GM18907 (cell line): Measurements from ENCODE around the gene HCRT.
"Not testable (repeated sequence)": the region's sequence is repeated elsewhere in the genome, so short reads cannot be mapped to it uniquely, and the experiment has no call there.

Experiments
- ATAC-seq: cut with Tn5 transposase; IDR thresholded peaks from one replicate; pipeline ENCODE4 v1.9.1; 2021; ENCODE audit warnings: mild to moderate bottlenecking, moderate library complexity; ENCODE audit not compliant: unreplicated experiment

The HCRT gene, protein sequence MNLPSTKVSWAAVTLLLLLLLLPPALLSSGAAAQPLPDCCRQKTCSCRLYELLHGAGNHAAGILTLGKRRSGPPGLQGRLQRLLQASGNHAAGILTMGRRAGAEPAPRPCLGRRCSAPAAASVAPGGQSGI

DNA sequence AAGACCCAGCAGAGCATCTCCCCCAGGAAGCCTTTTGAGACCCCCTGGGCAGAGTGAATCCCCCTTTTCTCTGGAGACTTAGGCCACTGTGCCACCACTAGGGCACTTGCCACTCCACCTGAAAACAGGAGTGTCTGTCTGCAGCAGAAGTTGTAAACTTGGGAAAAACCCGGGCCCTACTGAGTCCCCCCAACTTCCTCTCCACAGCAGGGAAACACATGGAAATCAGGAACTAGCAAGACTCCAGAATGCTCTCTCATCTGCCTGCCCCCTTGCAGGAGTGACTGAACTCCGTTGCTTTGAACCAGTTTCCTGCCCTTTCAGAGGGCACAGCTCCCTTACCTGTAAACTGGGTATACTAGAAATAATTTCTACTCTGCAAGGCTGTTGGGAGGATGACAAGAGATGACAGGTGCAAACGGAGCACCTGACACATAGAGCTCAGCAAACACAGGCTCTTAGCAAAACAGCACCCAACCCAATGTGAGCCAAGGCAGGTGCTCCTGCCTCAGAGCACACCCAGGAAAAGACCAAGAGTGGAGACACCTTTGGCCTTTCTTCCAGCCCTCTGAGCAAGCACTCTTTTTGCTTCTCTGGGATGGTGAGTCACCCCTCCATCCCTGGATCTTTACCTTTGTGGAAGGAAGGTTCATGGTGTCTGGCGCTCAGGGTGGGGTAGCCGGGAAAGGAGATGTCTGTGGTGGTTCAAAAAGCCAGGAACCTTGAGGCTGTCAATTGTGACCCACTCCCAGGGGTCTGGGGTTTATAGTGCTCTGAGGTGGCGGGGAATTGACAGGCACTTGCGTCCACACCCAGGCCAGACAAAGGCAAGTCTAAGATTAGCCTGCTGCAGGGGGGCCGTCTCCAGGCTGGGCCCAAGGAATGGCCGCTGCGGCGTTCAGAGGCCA is at the start of gene HCRT:
TSS of gene HCRT (minus strand) at position 740 of the 908 bp plus-strand sequence. CDS start at position 653, 87 bp downstream.
- no peak for ATAC-seq

DNA sequence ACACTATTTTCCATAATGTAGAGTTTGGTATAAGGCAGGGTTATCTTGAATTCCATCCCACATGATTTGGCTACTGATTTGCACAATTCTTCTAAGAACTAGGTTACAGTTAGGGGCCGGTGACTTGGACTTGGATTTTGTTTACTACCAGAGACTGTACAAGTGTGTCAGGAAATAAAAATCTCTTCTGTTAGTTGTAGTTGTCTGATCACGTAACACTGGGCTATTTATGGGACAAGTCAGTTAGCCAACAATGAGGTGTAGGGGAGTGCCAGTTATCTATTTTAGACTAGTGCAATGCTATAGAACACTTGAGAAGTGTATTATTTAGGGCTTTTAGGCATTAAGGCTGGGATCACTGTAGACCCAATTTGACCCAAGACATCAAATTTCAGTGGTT is 48.7 kb upstream of the HCRT start:
- no peak for ATAC-seq

DNA sequence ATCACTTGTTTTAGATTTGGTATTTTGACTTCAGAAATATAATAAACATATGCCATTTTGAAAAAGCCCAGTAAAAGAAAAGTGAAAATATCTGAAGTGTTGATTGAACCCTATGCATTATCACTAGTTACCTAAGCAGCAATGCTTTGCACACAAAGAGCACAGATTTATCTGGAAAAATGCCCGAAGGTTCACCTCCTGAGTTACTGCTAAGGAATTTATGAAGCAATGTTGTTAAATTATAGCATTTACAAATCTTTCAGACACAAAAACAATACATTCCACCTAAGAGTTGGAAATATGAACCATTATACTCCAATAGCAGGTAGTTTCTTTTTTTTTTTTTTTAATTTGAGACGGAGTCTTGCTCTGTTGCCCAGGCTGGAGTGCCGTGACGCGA is 47.9 kb upstream of the HCRT start:
- ATAC-seq, result no peak

DNA sequence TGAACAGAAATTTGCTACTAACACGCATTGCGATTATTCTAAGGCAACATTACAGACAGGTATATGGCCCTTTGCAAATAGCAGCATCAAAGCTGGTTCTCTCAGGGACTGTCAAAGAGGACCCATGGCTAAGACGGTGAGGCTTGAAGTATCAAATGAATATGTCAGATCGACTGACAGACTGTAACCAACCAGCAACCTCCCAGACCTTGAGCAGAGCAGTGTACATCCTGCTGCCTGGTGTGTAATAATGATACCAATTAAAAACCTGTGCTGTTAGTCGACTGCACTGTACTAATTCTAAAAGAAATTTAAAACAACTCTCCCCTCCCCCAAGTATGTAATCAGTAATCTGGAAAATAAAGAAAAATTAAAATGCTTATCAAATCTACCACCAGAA is 45.0 kb upstream of the HCRT start:
- no peak for ATAC-seq

DNA sequence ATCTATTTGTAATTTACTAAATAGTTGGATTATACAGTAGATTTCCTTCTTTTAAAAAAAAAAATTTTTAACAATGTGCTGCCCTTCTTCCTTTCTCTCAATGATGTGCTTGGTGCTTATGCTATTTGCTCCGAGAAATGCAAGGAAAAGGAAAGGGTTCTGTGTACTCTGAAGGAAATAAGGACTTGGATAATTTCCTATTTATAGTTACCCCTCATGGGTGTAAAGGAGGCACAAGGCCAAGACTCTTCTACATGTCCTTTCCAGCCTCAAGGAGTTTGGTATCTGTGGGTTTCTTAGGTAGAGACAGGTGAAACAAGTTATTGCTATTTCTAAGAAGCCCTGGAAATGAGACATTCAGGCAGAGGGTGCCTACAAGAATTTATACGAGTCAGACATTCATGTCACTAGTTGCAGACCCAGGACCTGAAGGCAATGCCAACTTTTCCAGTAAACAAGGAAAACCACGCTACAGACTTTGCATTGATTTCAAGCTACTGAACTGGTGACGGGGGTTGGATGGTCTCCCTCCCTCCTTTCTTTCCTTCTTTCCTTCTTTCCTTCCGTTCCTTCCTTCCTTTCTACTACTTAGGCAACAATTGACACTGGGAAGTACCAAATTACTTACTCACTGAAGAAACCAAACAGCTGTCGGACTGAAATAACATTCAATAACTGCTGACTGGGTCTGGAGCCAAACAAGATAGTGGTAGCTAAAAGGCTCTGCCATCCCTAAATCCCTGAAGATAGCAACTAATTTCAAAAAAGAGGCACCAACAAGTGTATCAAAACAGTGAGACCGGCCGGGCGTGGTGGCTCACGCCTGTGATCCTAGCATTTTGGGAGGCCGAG is 42.8 kb upstream of the HCRT start:
- ATAC-seq, result no peak

DNA sequence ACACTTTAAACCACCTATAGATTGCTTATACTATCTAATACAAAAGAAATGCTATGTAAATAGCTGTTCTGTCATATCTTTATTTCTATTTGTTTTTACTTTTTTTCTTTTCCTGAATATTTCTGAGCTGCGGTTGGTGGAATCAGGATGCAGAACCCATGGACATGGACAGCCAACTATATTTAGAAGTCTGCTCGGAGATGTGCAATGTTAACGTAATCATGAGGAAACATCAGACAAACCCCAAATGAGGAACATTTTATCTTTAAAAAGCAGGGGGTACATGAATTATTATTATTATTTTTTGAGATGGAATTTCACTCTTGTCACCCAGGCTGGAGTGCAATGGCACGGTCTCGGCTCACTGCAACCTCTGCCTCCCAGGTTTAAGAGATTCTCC is 40.4 kb upstream of the HCRT start:
- ATAC-seq, result no peak

DNA sequence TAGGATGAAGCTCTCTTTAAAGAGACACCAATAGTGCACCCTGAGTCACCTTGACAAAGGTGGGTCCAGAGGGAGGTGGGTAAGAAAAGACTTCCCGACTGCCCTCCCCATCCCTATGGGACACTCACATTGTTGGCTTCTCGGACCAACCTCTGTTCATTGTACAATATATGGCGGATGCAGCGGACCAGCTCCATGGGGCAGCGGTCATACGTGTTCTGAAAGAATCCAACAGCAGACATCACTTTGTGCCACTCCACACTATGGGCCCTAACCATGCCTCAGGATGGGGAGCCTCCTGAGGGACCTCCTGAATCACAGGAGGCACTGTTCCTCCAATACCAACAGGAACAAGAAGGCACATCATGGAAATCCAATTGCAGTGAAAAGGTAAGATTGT is 39.4 kb upstream of the HCRT start:
- no peak for ATAC-seq

DNA sequence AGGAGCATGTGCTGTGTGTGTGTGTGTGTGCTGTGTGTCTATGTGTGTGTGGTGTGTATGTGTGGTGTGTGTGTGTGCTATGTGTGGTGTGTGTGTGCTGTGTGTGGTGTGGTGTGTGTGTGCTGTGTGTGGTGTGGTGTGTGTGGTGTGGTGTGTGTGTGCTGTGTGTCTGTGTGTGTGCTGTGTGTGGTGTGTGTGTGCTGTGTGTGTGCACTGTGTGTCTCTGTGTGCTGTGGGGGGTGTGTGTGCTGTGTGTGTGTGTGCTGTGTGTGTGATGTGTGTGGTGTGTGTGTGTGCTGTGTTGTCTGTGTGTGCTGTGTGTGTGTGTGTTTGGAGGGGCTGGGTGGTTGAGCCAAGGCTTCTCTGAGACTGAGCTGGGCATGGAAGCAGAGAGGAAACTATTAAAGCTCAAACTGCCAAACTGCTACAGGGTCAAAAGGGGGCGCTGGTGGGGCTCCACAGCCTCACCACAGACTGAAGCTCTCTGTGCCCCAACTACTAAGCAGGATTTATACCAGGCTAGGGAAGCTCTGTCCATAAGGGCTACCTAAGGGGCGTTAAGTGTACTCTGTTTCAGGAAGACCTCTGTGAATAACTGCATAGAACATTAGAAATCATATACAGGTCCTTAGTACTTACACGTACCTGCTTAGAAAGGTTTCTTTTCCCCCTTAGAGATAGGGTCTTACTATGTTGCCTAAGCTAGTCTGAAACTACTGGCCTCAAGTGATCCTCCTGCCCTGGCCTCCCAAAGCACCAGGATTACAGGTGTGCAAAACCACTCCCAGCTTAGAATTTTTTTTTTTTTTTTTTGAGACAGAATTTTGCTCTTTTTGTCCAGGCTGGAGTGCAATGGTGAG is 36.9 kb upstream of the HCRT start:
- ATAC-seq, result no peak

DNA sequence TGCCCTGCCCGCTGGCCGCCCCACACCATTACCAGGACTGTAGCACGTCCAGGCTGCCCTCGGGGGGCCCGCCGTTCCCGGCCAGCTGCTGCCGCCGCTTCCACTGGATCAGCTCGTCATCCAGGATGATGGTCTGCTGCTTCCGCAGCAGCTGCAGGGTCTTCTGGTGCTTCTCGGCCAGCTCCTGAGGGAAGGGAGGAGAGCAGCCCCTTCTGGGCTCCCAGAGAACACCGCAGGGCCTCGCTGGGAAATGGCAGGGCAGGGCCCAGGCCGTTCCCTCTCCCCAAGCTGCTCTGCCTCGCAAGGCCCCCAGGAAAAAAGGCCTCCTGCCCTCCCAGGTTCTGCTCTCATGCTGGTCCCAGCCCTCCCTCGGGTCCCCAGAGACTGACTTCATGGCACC is 34.0 kb upstream of the HCRT start:
- ATAC-seq, result not testable (repeated sequence)

DNA sequence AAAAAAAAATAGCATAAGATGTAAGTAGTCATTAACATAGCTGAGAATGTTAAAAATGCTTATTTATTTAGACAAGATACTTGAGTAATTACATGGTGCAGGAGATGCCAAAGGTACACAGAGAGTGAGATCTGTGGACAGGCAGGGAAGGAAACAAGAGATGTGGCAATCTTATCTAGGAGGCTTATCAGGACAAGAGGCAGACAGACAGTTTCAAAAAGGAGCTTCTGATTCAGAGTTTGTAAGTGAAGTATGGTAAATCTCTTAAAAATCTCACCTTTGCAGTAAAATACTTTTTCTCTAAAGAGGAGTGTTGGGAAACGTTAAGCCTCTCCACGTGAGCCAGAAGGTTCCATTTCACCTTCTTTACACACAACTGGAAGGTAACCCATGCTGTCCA is 28.9 kb upstream of the HCRT start:
- no peak for ATAC-seq

DNA sequence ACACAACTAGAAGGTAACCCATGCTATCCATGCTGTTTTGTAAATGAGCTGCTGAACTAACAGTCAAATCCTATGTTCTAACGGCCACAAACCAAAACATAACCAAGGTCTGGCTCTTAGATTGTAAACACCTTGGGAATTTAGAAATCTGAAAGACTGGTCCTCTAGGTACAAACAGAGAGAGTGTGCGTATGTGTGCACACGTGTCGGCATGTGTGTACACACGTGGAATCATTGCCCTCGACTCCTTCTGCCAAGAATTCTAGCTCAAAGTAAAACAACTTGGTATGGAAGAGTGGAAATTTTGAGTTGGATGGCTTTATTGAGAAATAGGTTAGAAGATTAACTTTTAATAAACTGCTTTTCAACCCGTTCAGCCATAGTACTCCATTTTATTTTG is 27.1 kb upstream of the HCRT start:
- ATAC-seq, result no peak

DNA sequence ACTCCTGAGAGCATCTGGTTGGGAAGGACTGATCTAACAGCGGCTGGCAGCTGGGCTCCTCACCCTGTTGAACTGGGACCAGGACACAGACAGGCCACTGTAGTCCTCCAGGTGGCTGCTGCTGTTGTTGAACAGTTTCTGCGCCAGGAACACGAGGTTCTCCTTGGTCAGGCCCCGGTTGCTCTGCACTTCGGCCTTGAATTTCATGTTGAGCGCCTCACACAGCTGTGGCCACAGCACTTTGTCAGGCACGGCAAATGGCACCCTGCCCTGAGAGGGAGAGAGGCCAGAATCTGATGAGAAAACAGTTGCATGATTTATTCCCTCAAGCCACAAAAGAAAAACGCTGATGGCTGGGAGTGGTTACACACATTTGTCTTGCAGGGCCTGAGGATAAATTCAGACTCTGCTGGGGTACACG is 26.7 kb upstream of the HCRT start:
- not testable (repeated sequence) for ATAC-seq

DNA sequence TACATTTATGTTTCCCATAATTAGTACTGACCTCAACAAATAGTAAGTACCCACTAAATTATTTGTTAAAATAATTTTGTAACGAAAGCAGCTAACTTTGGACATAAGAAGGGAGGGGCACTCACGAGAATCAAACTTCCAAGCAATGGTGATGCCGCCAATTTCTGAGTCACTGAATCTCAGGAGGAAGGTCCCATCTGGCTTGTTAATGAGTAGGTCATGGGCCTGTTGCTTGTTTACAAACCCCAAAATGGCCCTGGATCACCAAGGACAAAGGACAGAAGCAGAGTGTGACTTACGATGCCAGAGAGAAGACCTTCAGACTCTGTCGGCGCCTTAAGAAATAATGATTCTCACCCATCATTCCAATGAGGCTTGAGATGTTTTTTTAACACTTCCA is 24.8 kb upstream of the HCRT start:
- no peak for ATAC-seq

DNA sequence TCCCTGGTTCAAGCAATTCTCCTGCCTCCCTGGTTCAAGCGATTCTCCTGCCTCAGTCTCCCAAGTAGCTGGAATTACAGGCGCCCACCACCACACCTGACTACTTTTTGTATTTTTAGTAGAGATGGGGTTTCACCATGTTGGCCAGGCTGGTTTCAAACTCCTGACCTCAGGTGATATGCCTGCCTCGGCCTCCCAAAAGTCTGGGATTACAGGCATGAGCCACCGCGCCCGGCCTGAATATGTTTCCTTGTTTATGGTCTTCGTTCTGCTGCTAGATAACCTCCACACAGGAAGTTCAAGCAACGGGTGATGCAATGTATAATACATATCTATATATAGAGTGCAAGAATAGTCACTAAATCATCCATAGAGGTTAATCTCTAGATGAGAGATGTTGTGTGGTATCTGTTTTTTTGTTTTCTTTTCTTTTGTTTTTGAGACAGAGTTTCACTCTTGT is 20.9 kb upstream of the HCRT start:
- not testable (repeated sequence) for ATAC-seq

DNA sequence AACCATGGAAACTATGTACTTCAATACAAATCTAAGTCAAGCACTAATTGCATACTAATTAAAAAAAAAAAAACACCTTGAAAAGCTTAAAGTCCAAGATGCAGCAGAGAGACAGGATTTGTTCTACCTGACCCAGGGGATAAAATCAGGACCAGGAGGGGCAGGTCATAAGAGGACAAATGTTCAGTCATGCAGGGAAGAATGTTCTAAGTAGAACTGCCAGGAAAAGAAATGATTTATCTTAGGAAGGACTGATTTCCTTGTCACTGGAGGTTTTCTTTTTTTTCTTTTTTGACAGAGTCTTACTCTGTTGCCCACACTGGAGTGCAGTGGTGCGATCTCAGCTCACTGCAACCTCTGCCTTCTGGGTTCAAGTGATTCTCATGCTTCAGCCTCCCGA is 18.1 kb upstream of the HCRT start:
- no peak for ATAC-seq

DNA sequence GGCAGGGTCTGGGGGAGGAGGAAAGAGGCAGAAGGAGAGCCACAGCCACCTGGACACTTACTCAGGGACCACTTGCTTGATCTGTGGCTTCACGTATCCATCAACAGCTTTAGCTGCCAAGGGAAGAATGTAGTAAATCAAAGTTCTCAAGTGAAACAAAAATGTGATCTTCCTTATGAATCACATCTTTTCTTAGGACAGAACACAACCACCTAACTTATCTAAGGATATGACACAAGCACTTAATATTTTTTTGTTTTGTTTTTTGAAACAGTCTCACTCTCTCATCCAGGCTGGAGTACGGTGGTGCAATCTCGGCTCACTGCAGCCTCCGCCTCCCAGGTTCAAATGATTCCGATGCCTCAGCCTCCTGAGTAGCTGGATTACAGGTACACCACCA is 17.4 kb upstream of the HCRT start:
- no peak for ATAC-seq

DNA sequence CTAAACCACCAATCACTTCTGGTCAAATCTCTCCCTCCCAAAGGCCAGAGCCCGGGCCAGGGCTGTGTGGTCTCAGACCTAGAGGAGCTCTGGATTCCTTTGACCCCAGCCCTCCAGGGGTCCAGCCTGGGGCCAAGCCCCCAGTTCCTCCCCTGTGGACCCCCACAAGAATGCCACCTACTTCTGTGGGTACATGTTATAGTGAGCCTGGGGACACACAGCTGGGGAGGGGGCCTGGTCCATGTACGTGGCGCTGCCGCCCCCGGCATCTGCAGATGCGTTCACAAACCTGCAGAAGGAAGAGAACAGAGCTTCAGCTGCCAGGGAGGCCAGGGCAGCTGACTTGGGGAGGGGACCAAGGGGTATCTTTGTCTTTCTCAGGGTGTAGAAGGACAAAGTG is 16.9 kb upstream of the HCRT start:
- ATAC-seq, result no peak

DNA sequence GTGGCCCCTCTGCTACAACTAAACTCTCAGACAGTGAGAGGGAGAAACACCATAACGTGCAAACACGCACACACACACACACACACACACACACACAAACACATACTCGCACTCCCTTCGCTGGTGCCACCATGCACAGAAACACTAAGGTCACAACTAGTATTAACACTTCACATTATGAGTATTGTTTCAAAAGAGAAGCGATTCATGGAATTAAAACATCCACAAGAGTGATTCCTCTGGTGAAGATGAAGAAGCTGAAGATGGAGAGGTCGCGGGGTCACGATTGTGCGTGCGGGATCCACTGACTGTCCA is 16.2 kb upstream of the HCRT start:
- no peak for ATAC-seq

DNA sequence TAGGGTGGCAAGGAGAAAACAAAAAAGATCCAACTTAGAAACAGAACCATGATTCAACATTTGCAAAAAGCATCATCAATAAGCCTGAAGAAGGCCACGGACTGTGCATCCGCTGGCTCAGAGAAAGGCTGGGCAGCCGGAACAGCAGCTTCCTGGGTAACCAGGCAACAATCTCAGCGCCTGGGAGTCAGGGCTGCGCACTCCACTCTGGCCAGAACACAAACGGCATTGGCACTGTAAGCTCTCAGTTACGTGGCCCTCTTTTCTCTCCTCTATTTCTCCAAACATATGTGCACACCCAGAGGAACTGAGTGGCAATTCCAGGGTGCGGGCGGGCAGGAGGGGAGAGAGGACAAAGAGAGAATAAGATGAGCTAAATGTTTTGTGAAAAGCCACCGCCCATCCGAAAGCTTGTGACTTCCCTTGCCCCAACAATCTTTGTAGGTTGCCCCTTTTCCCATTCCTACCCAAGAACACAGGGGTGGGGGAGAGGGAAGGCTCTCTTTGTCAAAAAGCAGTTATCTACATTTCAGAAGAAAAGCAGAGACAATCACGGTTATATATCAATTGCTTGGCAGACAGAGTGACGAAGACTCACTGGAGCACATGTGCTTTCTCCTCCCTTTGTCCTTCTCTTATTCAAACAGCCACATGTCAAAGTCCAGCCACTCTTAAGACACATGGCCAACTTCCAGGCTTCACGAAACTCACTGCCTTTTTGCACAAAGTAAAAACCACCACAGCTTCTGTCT is 15.6 kb upstream of the HCRT start:
- no peak for ATAC-seq

DNA sequence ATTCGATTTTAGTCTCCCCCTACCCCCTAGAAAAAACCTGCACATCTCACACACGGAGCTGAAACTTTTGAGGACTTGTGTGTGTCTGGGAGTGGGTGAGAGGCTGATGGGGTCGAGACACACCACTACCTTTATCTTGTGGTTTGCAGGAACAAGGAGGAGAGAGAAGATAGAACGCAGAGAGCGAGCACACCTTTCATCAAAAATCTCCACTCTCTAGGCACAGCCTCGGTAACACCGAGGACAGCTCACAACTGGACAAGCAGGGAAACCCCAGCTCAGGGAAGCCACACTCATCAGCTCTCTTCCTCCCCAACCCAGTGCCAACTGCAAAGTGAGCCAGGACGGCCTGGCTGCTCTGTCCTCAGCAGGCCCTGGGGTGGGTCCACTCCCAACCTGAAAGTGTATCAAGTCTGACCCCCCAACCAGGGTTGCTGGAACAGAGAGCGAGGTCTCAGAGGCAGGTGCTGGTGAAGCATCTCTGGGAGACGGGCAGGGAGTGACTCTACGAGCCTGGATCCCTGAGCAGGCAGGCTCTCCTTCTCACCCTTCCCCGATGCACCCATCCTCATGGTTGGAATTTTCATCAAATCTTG is 14.3 kb upstream of the HCRT start:
- ATAC-seq, result no peak
